Measurements from ENCODE around the gene ATG2A. TPM values are rescaled to one million over a fixed set of nuclear protein-coding genes. Genes with fewer than 3 reads are reported as not detected.

The ATG2A gene
- total and polyA plus RNA-seq, 9 of the 15 experiments (the other 6 are each of a cell fraction or from before 2014, with no cell fraction given) = 0.25 to 45.9 (median 5.2) TPM

- no peak for TF ChIP-seq ZNF609 (CRISPR knock-in tag; IDR thresholded peaks at IDR 0.05; ENCODE audit: borderline replicate concordance)
- TF ChIP-seq FOXM1 (IDR thresholded peaks at IDR 0.05; ENCODE audit: low read depth) = peak; percentile 79
- TF ChIP-seq FOXM1 (CRISPR knock-in tag; IDR thresholded peaks at IDR 0.05; ENCODE audit: low read depth) = no peak
- peak in 1 of 2 experiments; percentile 69; a peak in 1 of 4 replicates for TF ChIP-seq SRF (CRISPR knock-in tag; IDR thresholded peaks at IDR 0.05)
- TF ChIP-seq NUFIP1 (IDR thresholded peaks at IDR 0.05; ENCODE audit: partially characterized antibody) = peak; percentile 32
- TF ChIP-seq ZNF436 (CRISPR knock-in tag; IDR thresholded peaks at IDR 0.05) = no peak
- peak; percentile 36; the same call in 1 of the 2 replicates for TF ChIP-seq MYC (IDR thresholded peaks at IDR 0.05; ENCODE audit: low read depth, low read length)
- TF ChIP-seq MYC (CRISPR knock-in tag; IDR thresholded peaks at IDR 0.05; ENCODE audit: borderline replicate concordance, low read depth) = no peak
- TF ChIP-seq KAT7 (CRISPR knock-in tag; IDR thresholded peaks at IDR 0.05; ENCODE audit: borderline replicate concordance) = peak; percentile 82; the same call in 1 of the 2 replicates
- TF ChIP-seq BRCA1 (IDR thresholded peaks at IDR 0.05) = no peak
- TF ChIP-seq BRCA1 (CRISPR knock-in tag; IDR thresholded peaks at IDR 0.05) = peak; percentile 74; the same call in 1 of the 2 replicates
- TF ChIP-seq ARID2 (IDR thresholded peaks at IDR 0.05) = no peak
- TF ChIP-seq ARID1B (IDR thresholded peaks at IDR 0.05) = no peak
- peak in 1 of 2 experiments; percentile 97 for TF ChIP-seq AFF1 (IDR thresholded peaks at IDR 0.05; ENCODE audit: low read depth in 1 of 2, partially characterized antibody in 2 of 2)
- TF ChIP-seq NR2C2 (CRISPR knock-in tag; IDR thresholded peaks at IDR 0.05) = peak; percentile 67; the same call in 1 of the 2 replicates
- TF ChIP-seq NR2C2 (tag; IDR thresholded peaks at IDR 0.05) = peak; percentile 97
- TF ChIP-seq ELF2 (CRISPR knock-in tag; IDR thresholded peaks at IDR 0.05) = no peak
Observed at GRCh38 chr11:64916775-64917662, at the start of gene ATG2A (continued).

Measured in K562 (cell line).